HG02973 (cell line): ENCODE data around the gene ANKRD12.

ENCODE experiments used
- ATAC-seq: cut with Tn5 transposase; IDR thresholded peaks from one replicate; pipeline ENCODE4 v1.9.1; 2021; ENCODE audit warnings: moderate library complexity; ENCODE audit not compliant: unreplicated experiment

Gene ANKRD12

GRCh38 chr18:9181275-9181674 is 44.7 kb downstream of the ANKRD12 start:
- no peak for ATAC-seq

GRCh38 chr18:9182852-9183399 is 46.3 kb downstream of the ANKRD12 start:
- ATAC-seq, result no peak

- no peak for ATAC-seq
These were observed 48.5 kb downstream of the ANKRD12 start for GRCh38 chr18:9184998-9185613.

- no peak for ATAC-seq
These were observed 52.0 kb downstream of the ANKRD12 start for GRCh38 chr18:9188359-9189231.

- no peak for ATAC-seq
These were observed 52.9 kb downstream of the ANKRD12 start for GRCh38 chr18:9189491-9189890.

- no peak for ATAC-seq
These were observed 55.2 kb downstream of the ANKRD12 start for GRCh38 chr18:9191658-9192256.

GRCh38 chr18:9193031-9193430 is 56.5 kb downstream of the ANKRD12 start:
- no peak for ATAC-seq

GRCh38 chr18:9196568-9196967 is 60.0 kb downstream of the ANKRD12 start:
- no peak for ATAC-seq

- ATAC-seq, result no peak
These were observed 63.1 kb downstream of the ANKRD12 start for GRCh38 chr18:9199681-9200080.

- no peak for ATAC-seq
These were observed 64.6 kb downstream of the ANKRD12 start for GRCh38 chr18:9201224-9201623.

GRCh38 chr18:9204659-9205058 is 68.1 kb downstream of the ANKRD12 start:
- ATAC-seq, result no peak

- ATAC-seq, result no peak
These were observed 69.8 kb downstream of the ANKRD12 start for GRCh38 chr18:9206421-9206820.

- ATAC-seq, result no peak
These were observed 72.7 kb downstream of the ANKRD12 start for GRCh38 chr18:9209279-9209678.

GRCh38 chr18:9210966-9211365 is 74.4 kb downstream of the ANKRD12 start:
- ATAC-seq, result no peak

- no peak for ATAC-seq
These were observed 75.4 kb downstream of the ANKRD12 start for GRCh38 chr18:9211955-9212354.

GRCh38 chr18:9215221-9215933 is 78.8 kb downstream of the ANKRD12 start:
- ATAC-seq, result no peak

GRCh38 chr18:9216459-9216858 is 79.9 kb downstream of the ANKRD12 start:
- no peak for ATAC-seq

GRCh38 chr18:9217743-9218451 is 81.3 kb downstream of the ANKRD12 start:
- ATAC-seq, result no peak

GRCh38 chr18:9221040-9221439 is 84.5 kb downstream of the ANKRD12 start:
- ATAC-seq, result no peak

GRCh38 chr18:9221661-9222060 is 85.1 kb downstream of the ANKRD12 start:
- ATAC-seq, result no peak
